CMK (cell line): Measurements from ENCODE around the gene ZMYND10.
A peak's percentile ranks its signal among the peaks of the same experiment; 100 is the strongest.

ENCODE experiments used
- DNase-seq: peaks from one replicate; pipeline ENCODE4 v3.0.0-alpha.2; 2010; ENCODE audit warnings: low read depth

ZMYND10 gene

DNA sequence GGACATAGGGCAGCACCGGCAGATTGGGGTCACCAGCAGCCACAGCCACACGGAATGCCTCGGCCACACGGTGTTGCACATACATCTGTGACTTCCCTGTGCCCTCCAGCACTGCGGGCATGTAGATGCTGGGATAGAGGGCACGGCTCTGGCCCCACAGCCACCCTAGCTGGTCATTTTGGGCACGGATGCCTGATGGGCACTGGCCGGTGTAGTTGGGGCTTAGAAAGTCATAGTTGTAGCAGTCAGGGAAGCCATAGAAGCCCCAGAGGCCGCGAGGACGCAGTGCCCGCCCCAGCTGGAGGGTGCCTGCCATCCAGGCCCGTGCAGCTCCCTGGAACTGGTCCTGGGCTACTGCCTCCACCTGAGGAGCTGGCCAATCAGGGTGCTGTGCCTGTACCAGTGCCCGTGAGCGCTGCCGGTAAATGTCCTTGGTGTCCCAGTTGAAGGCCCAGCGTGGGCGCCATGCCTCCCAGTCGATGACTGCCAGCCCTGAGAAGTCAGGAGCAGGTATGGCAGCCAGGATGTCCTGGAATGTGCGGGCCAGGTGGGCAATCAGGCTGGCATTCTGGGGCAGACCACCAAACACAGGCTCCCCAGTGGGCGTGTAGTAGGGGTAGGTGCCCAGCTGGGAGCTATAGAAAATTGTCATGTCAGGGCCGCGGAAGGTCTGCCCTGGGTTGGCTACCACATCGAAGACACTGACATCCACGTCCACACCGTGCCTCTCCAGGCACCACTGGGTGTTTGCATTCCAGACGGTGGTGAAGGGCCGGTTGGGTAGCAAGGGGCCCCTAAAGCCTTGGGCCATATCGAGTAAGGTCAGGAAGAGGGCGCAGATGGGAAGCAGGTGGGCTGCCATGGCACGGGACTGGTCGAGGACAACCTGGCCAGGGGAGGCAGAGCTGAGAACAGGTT, 43.2 kb downstream of the ZMYND10 start:
- no peak for DNase-seq

GRCh38 chr3:50300681-50301254, 44.8 kb downstream of the ZMYND10 start:
- no peak for DNase-seq

- no peak for DNase-seq
Observed at GRCh38 chr3:50299929-50300680, 45.4 kb downstream of the ZMYND10 start.

DNA sequence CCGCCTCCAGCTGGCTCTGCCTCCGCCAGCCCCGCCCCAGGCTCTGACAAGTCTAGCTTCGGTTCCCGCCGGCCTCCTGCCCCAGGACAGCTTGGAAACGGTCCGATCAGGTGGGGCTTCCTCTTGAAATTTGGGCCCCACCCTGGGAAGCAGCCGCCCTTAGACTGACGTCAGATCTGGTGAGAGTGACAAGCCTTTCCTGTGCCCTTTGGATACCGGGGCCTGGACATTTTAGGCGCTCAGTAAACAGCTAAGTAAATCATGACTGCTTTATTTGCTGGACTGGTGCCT, 45.9 kb downstream of the ZMYND10 start:
- DNase-seq, result no peak

GRCh38 chr3:50298836-50299637, 46.5 kb downstream of the ZMYND10 start, which contains the start of the genes HYAL3 and NAA80:
Gene HYAL3 (minus strand): TSS chr3:50299405. CDS start chr3:50295602, 3,803 bp downstream.
Gene NAA80 (minus strand): TSS chr3:50299405. CDS start chr3:50297463, 1,942 bp downstream.
- DNase-seq, result peak; percentile 99

DNA sequence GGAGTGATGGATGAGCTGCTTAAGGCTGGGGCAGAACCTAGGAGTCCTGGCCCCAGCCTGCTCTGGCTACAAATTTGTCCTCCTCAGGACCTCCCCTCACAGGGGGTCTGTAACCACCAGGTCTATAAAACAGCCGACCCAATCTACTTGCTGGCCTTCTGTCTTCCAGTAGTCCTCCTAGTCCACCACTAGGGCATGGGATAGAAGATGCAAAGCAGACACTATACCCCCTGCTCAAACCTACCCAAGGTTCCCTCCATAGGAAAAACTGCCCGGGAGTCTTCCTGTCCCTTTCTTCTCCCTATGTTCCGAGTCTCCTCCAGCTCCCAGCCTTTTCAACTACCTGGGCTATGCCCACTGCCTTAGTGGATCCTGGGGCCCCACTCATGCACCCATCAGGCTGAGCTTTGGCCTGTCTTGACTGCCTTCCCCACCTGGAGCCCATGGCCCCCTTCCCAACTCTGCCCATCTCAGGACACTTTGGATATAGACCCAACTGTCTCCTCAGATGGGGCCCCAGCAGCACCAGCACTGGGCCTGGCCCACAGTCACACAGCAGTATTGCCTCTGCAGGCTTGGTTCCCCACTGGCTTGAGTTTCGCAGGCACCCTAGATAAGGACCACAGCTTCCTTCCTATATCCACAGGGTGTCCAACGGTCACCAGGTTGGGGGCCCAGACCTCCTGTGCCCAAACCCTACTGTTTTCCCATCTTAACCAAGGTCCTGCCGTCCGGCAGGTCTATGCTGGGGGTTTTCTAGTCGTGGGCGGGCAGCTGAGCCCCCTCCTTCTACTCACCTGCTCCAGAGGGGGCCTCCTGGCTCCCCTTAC, 47.4 kb downstream of the ZMYND10 start:
- DNase-seq, result peak; percentile 66

DNA sequence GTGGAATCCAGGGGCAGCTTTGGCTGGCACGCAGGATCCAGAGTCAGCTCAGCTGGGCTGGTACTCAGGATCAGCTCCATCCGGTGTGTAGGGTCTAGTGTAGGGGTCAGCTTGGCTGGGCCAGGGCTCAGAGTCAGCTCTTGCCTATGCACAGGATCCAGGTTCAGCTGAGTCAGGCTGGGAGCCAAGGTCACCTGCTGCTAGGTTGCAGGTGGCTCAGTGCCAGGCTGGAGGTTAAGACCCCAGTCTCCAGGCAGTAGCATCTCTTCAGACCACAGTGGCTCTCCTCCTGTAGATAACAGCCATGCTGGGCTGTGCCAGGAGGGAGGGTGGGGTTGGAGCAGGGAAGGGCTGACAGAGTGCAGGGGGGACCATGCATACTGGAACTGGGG, 48.2 kb downstream of the ZMYND10 start:
- DNase-seq, result no peak

- no peak for DNase-seq
Observed at GRCh38 chr3:50296721-50297383, 48.7 kb downstream of the ZMYND10 start.

- DNase-seq, result no peak
Observed at GRCh38 chr3:50295553-50296431, 49.7 kb downstream of the ZMYND10 start.

DNA sequence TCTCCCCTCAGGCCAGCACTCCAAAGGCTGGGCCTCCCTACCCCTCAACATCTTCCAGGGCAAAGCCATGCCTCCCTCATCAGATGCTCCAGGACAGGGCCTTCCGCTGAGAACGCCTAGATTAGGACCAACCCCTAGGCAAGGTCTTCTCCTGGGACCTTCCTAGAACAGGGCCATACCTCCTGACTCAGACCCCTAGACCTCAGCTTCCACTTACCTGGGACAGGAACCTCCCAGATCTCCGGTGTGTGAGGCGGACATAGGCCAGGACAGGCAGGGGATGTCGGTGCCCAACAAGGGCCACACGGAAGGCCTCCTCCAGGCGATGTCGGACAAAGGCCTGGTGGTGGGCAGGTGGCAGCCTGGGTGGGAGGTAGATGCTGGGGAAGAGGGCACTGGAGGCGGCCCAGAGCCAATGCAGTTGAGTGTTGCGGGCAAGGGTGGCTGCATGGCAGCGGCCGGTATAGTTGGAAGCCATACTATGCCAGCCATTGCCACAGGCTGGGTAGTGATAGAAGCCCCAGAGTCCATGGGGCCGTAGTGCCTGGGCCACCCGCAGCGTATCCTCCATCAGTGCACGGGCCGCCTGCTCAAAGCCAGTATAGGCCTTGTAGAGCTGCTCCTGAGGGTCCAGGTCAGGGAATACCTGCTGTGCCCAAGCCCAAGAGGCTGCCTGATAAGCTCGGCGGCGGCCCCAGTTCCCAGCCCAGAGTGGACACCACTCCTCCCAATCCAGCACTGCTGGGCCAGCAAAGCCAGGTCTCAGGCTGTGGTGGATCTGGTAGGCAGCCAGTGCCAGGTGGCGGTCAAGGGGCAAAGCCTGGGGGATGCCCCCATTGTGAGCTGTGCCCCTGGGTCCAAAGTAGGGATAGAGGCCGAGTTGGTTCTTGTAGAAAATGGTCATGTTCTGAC, 50.8 kb downstream of the ZMYND10 start:
- DNase-seq, result no peak

GRCh38 chr3:50294089-50294488, 51.4 kb downstream of the ZMYND10 start:
- DNase-seq, result no peak

DNA sequence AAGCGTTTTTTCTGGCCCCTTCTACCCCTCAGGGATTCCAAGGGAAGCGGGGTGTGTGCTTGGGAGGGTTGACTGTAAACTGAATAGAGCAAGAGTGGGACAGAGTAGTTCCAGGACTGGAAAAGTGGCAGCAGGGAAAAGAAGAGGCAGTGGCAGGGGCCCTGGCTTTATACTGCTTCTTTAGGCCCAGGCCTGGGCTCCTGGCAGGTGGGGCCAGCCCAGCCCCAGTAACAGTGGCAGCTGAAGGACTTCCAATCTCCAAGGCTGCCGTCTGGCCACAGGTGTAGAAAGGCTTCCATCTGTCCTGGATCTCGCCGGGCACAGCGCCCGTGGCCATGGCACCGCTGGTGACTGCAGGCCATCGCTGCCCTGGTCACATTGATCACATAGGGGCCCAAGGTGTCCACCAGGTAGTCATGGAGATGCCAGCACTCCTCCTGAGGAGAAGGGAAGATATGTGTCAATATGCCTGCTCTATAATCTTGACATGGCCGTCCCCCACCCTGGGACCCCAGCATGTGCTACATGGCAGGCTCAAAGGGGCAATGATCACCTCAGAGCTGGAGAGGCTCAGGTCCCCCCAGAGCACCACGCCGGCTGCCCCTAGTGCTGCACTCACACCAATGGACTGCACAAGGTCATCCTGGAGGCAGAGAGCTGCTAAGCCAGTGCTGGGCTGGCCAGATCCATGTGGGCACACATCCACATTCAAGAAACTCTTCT, 52.3 kb downstream of the ZMYND10 start:
- no peak for DNase-seq

DNA sequence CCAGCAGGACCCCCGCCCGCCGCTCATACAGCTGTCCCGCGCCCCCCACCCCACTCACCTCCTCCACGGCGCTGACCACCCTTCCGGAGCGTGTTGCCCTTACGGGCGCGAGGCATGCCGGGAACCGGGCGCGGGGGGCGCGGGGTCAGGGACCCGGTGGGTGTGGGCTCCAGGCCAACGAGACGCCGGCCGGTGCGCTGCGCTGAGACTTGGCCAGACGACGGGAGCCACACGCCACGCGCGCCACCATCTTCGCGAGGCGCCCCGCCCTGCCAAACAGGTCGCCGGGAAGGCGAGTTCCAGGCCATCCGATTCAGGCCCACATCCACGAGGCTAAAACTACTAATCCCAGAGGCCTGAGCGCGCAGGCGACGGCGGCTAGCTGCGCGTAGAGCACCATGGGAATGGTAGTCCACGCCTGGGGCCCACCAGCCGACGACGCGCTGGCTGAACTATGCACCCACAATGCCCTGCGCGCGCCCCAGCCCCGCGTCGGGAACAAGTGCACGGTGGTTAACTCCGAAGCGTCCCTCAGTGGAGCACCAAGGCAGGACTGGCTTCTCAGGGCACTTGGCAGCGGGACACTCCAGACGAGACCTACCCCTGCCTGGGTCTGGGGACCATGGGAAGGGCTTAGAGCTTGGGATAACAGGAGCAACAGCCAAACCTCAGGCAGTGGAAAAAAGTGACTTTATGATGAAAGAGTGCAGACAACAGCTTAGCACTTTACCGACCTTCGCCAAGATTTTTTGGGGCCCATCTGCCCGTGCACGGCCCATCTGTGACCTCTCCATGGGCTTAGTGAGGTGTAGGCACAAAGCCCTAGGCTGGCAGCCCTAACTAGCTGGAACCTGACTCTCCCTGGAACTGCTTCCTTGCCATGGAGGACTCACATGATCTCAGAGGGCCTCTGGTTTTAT, 53.1 kb downstream of the ZMYND10 start, which contains the start of gene IFRD2:
Gene IFRD2, minus strand, starts transcription at position 271 of the 920 bp plus-strand sequence. Its CDS starts 155 bp downstream, at position 116.
- peak; percentile 95 for DNase-seq
